Effector memory CD8-positive, alpha-beta T cell (primary cell): ENCODE measurements around the gene TMEM108.

ENCODE experiments used
- ATAC-seq: fragments of 150-1000 bp; cut with Tn5 transposase; replicated peaks from 2 replicates; pipeline ENCODE4 v1.10.0; 2021; ENCODE audit warnings: mild to moderate bottlenecking, moderate library complexity
- DNase-seq, 3 experiments: peaks; one replicate each; pipeline ENCODE4 v3.0.0; 2021
- H3K27ac Mint-ChIP-seq, 2 donors: one replicate each; pipeline ENCODE4 v1.8.0; 2022; ENCODE audit warnings: mild to moderate bottlenecking in 2 of 2, mixed read lengths in 2 of 2, moderate library complexity in 2 of 2
- H3K27me3 Mint-ChIP-seq, 2 donors: one replicate each; pipeline ENCODE4 v1.8.0; 2022; ENCODE audit warnings: mixed read lengths in 2 of 2
- H3K36me3 Mint-ChIP-seq: one replicate; pipeline ENCODE4 v1.8.0; 2022; ENCODE audit warnings: mild to moderate bottlenecking, moderate library complexity, mixed read lengths; ENCODE audit not compliant: insufficient read depth
- H3K4me1 Mint-ChIP-seq, 2 donors: one replicate each; pipeline ENCODE4 v1.8.0; 2022; ENCODE audit warnings: low read depth in 2 of 2, mixed read lengths in 2 of 2
- H3K4me3 Mint-ChIP-seq, 2 donors: one replicate each; pipeline ENCODE4 v1.8.0; 2022; ENCODE audit warnings: mild to moderate bottlenecking in 2 of 2, mixed read lengths in 2 of 2, moderate library complexity in 2 of 2
- H3K9me3 Mint-ChIP-seq, 2 donors: one replicate each; pipeline ENCODE4 v1.8.0; 2022; ENCODE audit warnings: mixed read lengths in 2 of 2

The TMEM108 gene

DNA sequence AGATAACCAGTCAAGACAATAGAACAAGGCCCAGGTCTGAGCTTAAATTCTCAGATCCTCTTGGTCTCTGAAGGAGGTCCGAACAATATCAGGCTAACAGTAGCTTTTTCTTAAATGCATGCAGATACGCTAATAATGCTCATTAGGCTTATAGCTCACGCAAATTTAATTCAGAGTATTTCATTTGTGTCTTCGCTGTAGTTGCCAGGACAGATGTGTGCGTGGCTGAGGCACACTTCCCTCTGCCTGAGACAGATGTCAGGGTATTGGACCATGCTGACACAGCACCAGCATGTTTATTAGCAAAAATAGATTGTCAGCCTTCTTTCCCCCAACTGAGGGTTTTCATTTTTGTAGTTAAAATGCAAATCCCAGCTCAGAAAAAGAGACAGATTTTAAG, 258.8 kb downstream of the TMEM108 start:
- peaks cover 0 to under 1% of the 10 kb centered on the region in 2 donors for H3K9me3 Mint-ChIP-seq
- H3K27ac Mint-ChIP-seq, result no peak overlapping the region
- no peaks in the 10 kb centered on the region for H3K4me1 Mint-ChIP-seq
- no peak for DNase-seq
- no peak overlapping the region for H3K4me3 Mint-ChIP-seq
- no peaks in the 10 kb centered on the region for H3K36me3 Mint-ChIP-seq
- no peak for ATAC-seq
- peaks cover 0 to 21% of the 10 kb centered on the region in 2 donors for H3K27me3 Mint-ChIP-seq

DNA sequence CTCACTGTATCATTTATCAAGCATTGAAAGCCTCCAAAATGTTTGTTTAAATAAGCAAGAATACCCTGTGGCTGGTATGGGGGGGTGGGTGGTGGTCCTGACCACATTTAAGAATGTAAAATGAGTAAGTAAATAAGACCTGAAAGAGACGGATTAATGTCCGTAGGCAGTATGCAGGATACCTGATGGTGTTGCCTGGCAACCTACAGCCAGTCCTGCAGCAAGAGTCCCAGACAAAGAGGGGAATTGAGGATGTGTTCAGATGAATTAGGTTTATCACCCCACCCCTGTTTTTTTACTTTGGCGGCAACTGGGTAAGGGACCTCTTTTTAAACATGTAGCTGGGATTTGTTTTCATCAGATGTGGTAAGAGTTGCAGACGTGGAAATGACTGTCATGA, 261.9 kb downstream of the TMEM108 start:
- no peaks in the 10 kb centered on the region for H3K36me3 Mint-ChIP-seq
- no peak for ATAC-seq
- no peak overlapping the region for H3K27ac Mint-ChIP-seq
- H3K9me3 Mint-ChIP-seq, result peaks cover 0 to 2% of the 10 kb centered on the region in 2 donors
- DNase-seq, result no peak
- peaks cover 0 to 21% of the 10 kb centered on the region in 2 donors for H3K27me3 Mint-ChIP-seq
- H3K4me3 Mint-ChIP-seq, result no peak overlapping the region
- H3K4me1 Mint-ChIP-seq, result no peaks in the 10 kb centered on the region

DNA sequence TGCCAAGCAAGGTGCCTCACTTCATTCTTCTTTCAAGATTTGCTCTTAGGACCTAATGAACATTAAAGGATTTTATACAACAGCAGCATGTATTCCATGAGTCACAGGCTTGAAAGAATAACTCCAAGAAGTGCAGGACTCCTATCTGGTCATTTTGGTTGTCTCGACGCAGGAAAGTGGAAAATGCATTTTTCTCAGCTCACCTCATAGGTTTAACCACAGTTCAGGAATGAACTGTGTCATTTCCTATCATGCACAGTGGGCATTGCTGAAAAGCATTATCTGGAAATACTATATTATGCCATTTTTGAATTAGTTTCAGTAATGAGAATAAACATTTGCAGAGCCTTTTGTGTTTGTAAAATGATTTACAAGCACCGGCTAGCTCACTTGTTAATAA, 263.0 kb downstream of the TMEM108 start:
- ATAC-seq (no peak), DNase-seq (no peak)
- no peaks in the 10 kb centered on the region for H3K36me3 Mint-ChIP-seq
- H3K4me1 Mint-ChIP-seq, result no peaks in the 10 kb centered on the region
- no peak overlapping the region for H3K4me3 Mint-ChIP-seq
- H3K9me3 Mint-ChIP-seq, result peaks cover 0 to 2% of the 10 kb centered on the region in 2 donors
- H3K27ac Mint-ChIP-seq, result no peak overlapping the region
- peaks cover 0 to 21% of the 10 kb centered on the region in 2 donors for H3K27me3 Mint-ChIP-seq

DNA sequence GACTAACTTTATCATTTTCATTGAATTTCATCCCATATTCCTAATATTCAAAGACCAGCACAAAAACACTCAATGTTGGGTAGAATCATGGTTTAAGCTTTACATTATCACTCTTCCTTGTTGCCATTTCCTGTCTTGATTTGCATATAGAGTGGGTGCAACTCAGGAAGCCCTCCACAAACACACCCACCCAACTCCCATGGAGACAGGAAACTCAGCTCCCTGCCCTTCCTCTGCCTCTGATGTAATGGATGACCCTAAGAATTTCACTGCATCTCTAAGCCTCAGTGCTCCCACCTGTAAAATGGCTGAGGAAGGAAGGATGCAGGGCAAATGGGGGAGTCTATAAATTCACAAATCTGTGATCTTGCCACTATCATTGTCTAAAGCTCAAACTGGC, 263.5 kb downstream of the TMEM108 start:
- no peaks in the 10 kb centered on the region for H3K36me3 Mint-ChIP-seq

DNA sequence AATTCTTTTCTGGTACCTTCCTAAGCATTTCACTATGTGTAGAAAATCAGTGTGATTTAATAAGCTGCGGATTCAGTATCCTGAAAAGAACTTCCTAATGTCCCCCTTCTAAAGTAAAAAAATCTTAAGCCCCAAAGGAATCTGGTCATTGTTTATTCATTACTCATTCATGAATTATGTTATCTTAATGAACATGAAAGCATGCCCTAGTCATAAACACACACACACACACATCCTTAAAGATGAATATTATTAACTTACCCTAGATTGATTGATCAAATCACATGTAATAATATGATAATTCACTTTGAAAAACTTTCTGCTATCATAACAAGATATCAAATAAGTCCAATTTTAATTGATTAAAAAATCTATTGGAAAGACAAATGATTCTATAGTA, 265.2 kb downstream of the TMEM108 start:
- Mint-ChIP-seq H3K4me3 (no peak overlapping the region), H3K36me3 (no peaks in the 10 kb centered on the region), H3K27me3 (peaks cover 0 to 12% of the 10 kb centered on the region in 2 donors), H3K27ac (no peak overlapping the region), H3K9me3 (peaks cover 0 to 2% of the 10 kb centered on the region in 2 donors), H3K4me1 (no peaks in the 10 kb centered on the region)
- ATAC-seq (no peak), DNase-seq (no peak)

More for the DNA sequence above, 263.5 kb downstream of the TMEM108 start:
- Mint-ChIP-seq H3K4me1 (no peaks in the 10 kb centered on the region), H3K27ac (no peak overlapping the region), H3K27me3 (peaks cover 0 to 15% of the 10 kb centered on the region in 2 donors), H3K4me3 (no peak overlapping the region), H3K9me3 (peaks cover 0 to 2% of the 10 kb centered on the region in 2 donors)
- DNase-seq (no peak), ATAC-seq (no peak)

DNA sequence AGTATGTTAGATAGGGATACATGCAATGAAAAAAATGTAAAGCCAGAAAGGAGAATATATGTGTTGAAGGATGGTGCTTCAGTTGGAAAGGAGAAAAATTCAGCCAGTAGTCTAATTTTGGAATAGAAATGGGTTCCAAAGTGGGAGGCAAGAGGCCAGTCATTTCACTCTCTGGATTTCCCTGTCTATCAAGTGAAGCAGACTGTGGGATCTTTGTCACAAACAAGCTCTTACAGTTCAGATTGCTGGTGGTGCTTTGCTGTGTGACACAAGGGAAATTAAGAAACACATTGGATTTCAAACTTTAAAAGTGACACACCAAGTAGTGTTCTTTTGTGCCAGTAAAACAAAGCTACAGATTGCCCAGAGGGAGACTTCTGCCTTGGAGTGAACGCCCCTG, 279.7 kb downstream of the TMEM108 start:
- H3K4me1 Mint-ChIP-seq, result no peaks in the 10 kb centered on the region
- H3K36me3 Mint-ChIP-seq, result no peaks in the 10 kb centered on the region
- H3K4me3 Mint-ChIP-seq, result no peak overlapping the region
- peaks cover 3 to 9% of the 10 kb centered on the region in 2 donors for H3K9me3 Mint-ChIP-seq
- no peak for ATAC-seq
- peaks cover 12 to 23% of the 10 kb centered on the region in 2 donors for H3K27me3 Mint-ChIP-seq
- no peak for DNase-seq
- H3K27ac Mint-ChIP-seq, result no peak overlapping the region

DNA sequence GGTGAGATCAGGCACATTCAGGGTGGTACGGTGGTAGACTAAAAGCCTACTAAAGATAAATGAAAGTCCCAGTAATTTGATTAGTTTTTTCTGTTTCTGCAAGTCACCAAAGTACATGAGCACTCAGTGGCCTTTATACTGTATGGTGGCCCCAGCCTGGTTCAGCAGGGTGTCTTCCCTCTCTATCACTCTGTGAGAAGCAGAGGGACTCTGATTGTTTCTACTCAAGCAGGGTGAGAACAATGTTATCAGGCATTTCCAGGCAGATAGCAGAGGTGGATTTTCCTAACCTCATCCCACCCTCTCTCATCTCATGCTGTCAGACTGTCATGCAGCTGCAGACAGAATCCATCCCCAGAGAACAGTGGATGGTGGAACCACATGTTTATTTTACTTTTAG, 290.2 kb downstream of the TMEM108 start:
- Mint-ChIP-seq H3K36me3 (no peaks in the 10 kb centered on the region), H3K9me3 (peaks cover 0 to 5% of the 10 kb centered on the region in 2 donors), H3K4me1 (no peaks in the 10 kb centered on the region), H3K27ac (no peak overlapping the region), H3K27me3 (peaks cover 11 to 19% of the 10 kb centered on the region in 2 donors), H3K4me3 (no peak overlapping the region)
- DNase-seq (no peak), ATAC-seq (no peak)

DNA sequence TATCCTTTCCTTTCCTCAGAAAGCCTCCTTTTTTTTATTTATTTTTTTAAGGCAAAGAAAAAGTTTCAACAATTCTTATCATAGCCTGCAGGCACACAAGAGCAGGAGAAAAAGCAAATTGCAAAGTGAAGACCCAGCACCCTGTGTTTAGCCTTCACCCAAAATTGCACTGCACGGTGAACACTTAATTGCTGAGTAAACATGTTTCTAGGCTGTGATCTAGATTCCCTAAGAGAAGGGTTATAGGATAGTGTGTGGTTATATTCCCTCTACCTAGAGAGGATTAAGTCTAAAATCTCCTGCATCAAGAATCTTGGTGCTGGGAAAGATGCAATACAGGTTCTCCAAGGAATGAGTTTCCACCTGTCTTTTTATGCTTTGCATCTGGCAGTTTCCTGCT, 291.4 kb downstream of the TMEM108 start:
- Mint-ChIP-seq H3K4me1 (no peaks in the 10 kb centered on the region), H3K4me3 (no peak overlapping the region), H3K9me3 (peaks cover 0 to 2% of the 10 kb centered on the region in 2 donors), H3K27me3 (peaks cover 23 to 30% of the 10 kb centered on the region in 2 donors), H3K36me3 (no peaks in the 10 kb centered on the region), H3K27ac (no peak overlapping the region)
- ATAC-seq (no peak), DNase-seq (no peak)

DNA sequence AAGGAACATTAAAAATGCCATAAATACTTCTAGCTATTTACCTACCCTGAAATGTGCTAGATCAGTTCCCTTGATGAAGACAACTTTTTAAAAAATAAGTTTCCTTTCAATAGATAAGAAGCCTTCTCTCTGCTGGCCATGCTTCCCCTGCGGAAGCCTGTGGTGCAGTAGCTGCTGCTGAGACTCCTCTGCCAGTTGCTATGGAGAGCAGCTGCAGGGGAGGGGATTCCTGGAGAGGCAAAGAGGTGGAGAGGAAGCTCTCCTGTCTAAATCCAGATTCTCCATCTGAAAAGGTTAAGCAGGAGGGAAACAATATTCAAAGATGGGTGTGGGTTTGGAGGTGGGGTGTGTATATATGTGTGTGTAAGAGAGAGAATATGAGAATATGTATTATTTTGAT, 291.9 kb downstream of the TMEM108 start:
- H3K9me3 Mint-ChIP-seq, result no peaks in the 10 kb centered on the region
- no peaks in the 10 kb centered on the region for H3K4me1 Mint-ChIP-seq
- H3K27ac Mint-ChIP-seq, result no peak overlapping the region
- peaks cover 24 to 31% of the 10 kb centered on the region in 2 donors for H3K27me3 Mint-ChIP-seq
- ATAC-seq, result no peak
- DNase-seq, result no peak
- no peaks in the 10 kb centered on the region for H3K36me3 Mint-ChIP-seq
- no peak overlapping the region for H3K4me3 Mint-ChIP-seq

DNA sequence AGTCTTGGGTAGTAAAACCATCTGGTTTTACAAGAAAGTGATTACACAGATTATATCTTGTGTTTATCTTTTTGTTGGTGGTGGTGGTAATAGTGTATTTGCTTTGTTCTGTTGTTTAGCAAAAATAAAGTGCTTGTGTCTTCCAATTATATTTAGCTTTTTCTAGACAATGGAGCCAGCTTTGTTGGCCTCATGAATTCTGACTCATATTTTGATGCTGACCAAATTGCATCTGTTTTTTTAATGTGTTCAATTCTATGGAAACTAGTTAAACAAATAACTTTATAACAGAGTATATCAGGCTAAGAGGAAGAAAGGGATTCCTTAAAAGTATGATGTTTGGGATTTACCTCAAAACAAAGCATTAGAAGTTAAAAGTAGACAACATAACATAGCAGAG, 292.3 kb downstream of the TMEM108 start:
- Mint-ChIP-seq H3K27ac (no peak overlapping the region), H3K4me3 (no peak overlapping the region), H3K4me1 (no peaks in the 10 kb centered on the region), H3K36me3 (no peaks in the 10 kb centered on the region), H3K9me3 (no peaks in the 10 kb centered on the region), H3K27me3 (peaks cover 24 to 31% of the 10 kb centered on the region in 2 donors)
- ATAC-seq (no peak), DNase-seq (no peak)

DNA sequence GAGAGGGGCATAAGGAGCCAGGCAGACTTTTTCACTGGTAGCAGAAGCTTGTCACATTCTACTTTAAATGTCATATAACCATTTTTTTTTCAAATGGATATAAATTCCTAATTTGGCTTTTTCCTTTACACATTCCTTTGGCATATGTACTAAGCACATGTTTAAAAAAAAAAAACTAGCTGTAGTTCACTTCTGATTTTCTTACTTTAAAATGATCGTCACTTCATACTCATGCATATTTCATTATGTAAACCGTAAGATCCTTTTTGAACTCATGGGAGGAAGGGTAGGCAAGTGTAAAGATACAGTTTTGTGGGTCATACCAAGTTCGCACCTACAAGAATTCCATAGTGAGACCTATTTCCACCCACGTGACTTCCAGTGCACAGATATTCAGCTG, 316.5 kb downstream of the TMEM108 start:
- no peaks in the 10 kb centered on the region for H3K36me3 Mint-ChIP-seq
- H3K4me1 Mint-ChIP-seq, result no peaks in the 10 kb centered on the region
- DNase-seq, result no peak
- peaks cover 8 to 46% of the 10 kb centered on the region in 2 donors for H3K27me3 Mint-ChIP-seq
- H3K9me3 Mint-ChIP-seq, result peaks cover 0 to 4% of the 10 kb centered on the region in 2 donors
- H3K27ac Mint-ChIP-seq, result no peak overlapping the region
- no peak for ATAC-seq
- no peak overlapping the region for H3K4me3 Mint-ChIP-seq

DNA sequence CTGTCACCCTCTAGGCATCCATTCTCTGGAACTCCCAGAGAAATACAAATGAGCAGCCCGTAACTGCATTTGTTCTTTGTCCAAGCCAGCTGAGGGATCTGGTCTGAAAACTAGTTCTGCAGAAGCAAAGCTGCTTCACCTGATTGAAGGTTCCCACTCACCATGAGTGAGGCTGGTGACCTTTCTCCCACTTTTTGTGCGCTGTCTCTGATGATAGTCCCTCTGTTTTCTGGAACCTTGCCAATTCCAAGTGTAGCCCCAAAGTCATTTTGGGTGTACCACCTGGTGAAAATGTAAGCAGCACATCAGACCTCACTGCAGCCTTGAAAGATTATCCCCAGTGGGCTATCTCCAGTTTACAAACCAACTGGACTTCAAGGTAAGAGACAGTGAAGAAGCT, 322.3 kb downstream of the TMEM108 start:
- Mint-ChIP-seq H3K4me1 (no peaks in the 10 kb centered on the region), H3K27ac (no peak overlapping the region), H3K36me3 (no peaks in the 10 kb centered on the region), H3K27me3 (peaks cover 29 to 33% of the 10 kb centered on the region in 2 donors), H3K4me3 (no peak overlapping the region), H3K9me3 (no peaks in the 10 kb centered on the region)
- DNase-seq, result no peak
- ATAC-seq, result no peak

DNA sequence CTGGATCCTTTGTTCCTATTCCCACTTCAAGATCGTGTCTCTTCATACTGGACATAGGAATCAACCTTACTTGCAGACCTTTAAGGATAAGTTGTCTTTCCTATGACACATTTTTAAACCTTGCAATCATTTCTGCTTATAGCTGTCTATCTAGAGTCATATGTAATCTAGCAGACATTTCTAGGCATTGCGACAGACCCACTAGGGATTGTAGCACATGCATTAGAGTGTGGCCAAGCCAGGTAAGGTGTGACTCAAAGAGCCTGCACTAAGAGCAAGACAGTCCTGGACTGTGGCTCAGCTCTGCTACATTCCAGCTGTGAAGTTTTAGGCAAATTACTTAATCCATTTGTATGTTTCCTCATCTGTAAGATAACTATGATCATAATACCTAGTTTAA, 322.8 kb downstream of the TMEM108 start:
- Mint-ChIP-seq H3K4me3 (no peak overlapping the region), H3K9me3 (no peaks in the 10 kb centered on the region), H3K27me3 (peaks cover 33 to 34% of the 10 kb centered on the region in 2 donors), H3K36me3 (no peaks in the 10 kb centered on the region), H3K4me1 (no peaks in the 10 kb centered on the region), H3K27ac (no peak overlapping the region)
- DNase-seq (no peak), ATAC-seq (no peak)

DNA sequence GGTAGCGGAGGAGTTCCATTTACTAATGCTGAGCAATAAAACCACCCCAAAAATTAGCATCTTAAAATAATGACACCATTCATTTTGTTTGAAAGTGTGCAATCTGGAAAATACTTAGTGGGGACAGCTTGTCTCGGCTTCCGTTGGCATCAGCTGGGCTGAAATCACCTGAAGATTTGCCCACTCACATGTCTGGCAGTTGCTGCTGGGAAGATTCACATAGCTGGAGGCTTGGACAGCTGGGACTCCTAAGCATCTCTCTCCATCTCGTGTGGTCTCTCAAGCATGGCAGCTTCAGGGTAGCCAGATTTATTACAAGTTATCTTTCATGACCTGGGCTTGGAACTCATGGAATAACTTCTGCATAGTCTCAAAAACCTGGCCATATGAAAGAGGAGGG, 323.2 kb downstream of the TMEM108 start:
- Mint-ChIP-seq H3K4me3 (no peak overlapping the region), H3K36me3 (no peaks in the 10 kb centered on the region), H3K4me1 (no peaks in the 10 kb centered on the region), H3K27ac (no peak overlapping the region), H3K27me3 (peaks cover 32 to 34% of the 10 kb centered on the region in 2 donors), H3K9me3 (no peaks in the 10 kb centered on the region)
- ATAC-seq (no peak), DNase-seq (no peak)

DNA sequence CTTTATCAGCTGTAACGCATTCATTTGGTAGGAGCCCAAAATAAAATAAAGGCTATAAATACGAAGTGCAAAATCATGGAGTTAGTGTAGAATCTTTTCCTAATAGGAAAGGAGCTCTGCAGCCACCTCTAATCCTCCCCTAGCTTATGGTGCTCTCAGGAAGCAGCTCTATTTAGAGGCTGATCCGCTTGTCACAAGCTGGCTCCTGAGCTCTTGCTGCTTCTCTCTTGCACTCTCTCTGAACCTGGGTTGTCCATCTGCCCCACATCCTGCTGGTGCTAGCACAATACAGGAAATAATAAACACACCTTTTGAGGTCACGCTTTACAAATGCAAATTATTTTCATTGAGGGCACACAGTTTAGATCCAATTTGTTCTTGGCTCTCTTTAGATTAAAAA, 324.3 kb downstream of the TMEM108 start:
- H3K36me3 Mint-ChIP-seq, result no peaks in the 10 kb centered on the region
- no peaks in the 10 kb centered on the region for H3K9me3 Mint-ChIP-seq
- H3K4me3 Mint-ChIP-seq, result no peak overlapping the region
- peak overlapping the region in 1 of 2 donors; percentile 58 for H3K27ac Mint-ChIP-seq
- DNase-seq (no peak), ATAC-seq (no peak)
- no peaks in the 10 kb centered on the region for H3K4me1 Mint-ChIP-seq
- H3K27me3 Mint-ChIP-seq, result peaks cover 26 to 30% of the 10 kb centered on the region in 2 donors
